AG20443 (cell line): Measurements from ENCODE around the gene PRKACA.
"Not testable (repeated sequence)": the region's sequence is repeated elsewhere in the genome, so short reads cannot be mapped to it uniquely, and the experiment has no call there.

Source experiments
- DNase-seq: peaks from one replicate; pipeline ENCODE4 v3.0.0; 2012; ENCODE audit warnings: low spot score, mixed read lengths

PRKACA gene

DNA sequence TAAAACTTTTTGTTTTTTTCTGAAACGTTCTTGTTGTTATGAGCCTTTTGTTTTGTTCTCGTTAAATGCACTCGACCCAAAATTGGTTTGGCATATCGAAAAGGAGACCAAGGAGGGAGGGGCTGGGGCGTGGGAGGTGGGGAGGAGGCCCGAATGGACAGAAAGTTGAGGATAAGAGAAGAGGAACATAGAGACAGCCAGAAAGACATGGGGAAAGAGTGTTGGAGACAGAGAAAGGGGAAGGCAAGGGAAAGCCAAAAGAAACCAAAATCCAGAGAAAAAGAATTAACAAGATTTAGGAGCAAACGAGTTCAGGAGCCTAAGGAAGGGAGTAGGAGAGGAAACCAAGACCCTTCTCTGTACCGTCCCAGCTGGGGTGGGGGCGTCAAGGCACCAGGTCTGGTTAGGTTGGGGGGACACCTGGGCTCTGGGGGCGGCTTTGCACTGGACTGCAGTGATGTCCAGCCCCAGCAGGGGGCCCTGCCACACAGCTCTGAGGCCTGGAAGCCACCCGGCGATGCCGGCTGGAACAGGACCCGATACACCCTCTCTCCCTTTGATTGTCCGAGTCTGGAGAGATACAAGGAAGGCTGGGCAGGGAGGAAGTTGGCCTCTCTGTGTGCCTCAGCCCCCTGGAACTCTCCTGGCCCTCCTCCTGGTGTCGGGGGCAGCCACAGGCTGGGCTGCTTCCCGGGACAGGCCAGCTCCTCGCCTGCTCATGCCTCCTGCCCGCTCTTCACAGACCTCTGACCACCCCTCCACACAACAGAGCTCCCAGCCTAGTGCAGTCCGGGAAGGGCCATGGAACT is 30.4 kb upstream of the PRKACA start:
- DNase-seq: peak; percentile 89

- peak; percentile 88 for DNase-seq
Observed at GRCh38 chr19:14146789-14147216, 29.2 kb upstream of the PRKACA start.

- DNase-seq: not testable (repeated sequence)
Observed at GRCh38 chr19:14146169-14146568, 28.6 kb upstream of the PRKACA start.

GRCh38 chr19:14145381-14145780 is 27.8 kb upstream of the PRKACA start:
- DNase-seq: no peak

DNA sequence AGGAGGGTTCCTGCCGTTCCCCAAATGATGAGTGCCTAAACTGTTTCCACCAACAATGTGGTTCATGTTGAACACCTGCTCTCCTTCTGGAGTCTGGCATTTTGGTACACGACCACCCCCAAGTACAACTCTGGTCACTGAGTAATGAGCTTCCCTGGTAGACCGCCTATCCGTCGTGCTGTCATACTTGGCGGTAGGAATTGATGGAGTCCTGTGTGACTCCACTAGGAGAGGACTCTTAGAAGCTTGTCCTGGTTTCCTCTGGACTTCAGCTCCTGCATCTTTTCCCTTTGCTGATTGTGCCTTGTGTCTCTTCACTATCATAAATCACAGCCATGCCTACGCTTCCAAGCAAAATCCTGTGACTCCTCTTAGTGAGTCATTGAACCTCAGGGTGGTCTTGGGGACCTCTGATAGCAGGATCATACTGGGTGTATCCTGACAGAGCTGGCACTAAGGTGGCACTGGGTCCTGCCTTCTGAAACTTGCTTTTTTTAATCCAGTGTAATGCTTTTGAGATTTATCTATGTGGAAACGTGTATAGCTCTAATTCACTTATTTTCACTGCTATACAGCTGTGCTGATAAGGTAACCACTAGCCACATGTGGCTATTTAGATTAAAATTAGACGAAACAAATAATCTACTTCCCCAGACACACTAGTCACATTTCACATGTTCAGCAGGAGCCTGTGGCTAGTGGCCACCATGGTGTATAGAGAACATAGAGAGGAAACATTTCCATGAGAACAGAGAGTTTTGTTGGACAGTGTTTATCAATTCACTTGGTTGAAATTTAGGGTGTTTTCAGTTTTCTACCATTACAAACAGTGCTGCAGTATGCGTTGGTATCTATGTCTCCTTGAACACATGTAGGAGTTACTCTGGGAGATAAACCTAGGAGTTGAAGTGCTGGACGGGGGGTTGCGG is 25.0 kb upstream of the PRKACA start:
- no peak for DNase-seq

DNA sequence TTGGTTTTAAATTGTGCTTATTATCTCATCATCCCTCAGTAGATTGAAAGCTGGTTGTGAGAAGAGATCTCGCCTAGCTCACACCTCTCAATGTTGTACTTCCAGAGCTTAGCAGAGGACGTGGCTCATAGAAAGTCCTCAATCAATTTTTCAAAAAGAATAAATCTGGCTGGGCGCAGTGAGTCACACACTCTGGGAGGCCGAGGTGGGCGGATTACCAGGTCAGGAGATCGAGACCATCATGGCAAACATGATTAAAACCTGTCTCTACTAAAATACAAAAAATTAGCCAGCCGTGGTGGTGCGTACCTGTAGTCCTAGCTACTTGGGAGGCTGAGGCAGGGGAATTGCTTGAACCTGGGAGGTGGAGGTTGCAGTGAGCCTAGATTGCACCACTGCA is 23.5 kb upstream of the PRKACA start:
- no peak for DNase-seq

- no peak for DNase-seq
Observed at GRCh38 chr19:14139944-14140343, 22.4 kb upstream of the PRKACA start.

DNA sequence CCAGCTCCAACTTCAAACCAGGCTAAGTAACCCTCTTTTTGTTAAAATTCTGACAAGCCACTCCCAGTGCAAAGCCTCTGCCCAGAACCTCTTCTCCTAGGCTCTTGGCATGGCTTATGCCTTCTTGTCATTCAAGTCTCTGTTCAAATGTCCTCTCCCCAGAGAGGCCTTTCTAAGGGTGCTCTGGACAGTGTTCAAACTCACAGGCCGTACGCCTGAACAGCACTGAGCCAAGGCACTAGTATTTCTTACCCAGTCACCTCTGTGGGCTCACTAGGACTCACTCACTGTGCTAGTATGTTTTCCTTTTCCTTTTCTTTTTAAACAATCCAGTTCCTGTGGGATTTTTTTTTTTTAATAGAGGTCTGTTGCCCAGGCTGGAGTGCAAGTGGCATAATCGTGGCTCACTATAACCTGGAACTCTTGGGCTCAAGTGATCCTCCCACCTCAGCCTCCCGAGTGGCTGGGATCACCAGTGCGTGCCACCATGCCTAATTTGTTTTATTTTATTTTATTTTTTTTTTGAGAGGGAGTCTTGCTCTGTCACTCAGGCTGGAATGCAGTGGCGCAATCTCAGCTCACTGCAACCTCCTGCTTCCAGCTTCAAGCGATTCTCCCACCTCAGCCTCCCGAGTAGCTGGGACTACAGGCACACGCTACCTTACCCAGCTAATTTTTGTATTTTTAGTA is 21.2 kb upstream of the PRKACA start:
- DNase-seq: no peak

DNA sequence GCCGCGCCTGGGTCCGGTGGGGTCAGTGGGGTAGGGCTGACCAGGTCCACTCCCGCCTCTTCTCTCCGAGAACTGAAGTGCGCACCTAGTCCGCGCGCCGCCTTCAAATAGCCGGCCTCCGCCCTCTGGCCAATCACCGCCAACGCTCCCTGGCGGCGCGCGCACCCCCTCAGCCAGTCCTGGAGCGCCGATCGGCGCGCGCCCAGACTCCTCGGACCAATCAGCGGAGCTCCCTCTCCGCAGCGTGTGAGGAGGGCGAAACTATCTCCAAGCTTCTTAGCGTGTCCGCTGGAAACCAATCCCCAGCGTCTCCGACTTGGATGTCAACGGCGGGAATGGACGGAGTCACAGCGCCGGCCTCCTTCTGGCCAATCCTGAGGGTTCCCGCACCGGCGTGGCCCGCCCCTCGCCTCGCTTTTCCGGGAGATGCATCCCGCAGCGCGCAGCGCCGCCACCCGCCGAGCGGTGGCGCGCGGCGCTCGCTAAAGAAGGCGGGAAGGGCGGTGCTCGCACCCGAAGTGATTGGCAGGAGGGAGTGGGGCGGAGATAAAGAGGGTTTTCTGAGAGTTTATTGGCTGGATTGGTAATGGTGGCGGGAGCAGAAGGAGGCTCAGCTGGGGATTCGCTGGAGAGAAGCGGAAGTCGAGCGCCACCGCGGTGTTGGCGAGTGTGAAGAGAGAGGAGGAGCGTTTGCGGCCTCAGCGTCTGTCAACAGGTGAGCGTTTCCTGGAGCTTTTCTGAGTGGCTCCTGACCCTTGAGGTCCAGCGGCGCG is 19.1 kb upstream of the PRKACA start, which contains the start of gene ASF1B:
TSS of gene ASF1B (minus strand) at position 81 of the 773 bp plus-strand sequence. CDS start 133 bp downstream, outside the sequence.
- peak; percentile 98 for DNase-seq

DNA sequence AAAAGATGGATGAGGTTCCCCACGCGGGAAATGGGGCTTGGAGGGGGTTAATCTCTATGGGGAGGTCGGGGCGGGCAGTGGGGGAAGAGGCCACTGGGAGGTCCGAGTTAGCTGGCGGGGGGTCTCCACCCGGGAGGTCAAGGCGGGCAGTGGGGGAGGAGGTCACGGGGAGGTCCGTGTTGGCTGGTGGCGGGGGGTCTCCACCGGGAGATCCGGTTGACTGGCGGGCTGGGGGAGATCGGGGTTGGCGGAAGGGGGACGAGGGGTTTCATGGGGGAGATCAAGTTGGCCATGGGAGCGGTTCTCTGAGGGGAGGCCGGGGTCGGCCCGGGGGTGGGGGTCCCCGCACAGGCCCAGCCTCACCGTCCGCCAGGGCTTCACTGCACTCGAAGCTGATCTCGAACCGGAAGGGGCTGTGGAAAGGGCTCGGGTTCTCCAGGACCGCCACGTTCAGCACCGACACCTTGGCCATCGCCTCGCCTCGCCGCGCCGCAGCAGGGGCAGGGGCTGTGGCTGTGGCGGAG is 18.5 kb upstream of the PRKACA start:
- no peak for DNase-seq

DNA sequence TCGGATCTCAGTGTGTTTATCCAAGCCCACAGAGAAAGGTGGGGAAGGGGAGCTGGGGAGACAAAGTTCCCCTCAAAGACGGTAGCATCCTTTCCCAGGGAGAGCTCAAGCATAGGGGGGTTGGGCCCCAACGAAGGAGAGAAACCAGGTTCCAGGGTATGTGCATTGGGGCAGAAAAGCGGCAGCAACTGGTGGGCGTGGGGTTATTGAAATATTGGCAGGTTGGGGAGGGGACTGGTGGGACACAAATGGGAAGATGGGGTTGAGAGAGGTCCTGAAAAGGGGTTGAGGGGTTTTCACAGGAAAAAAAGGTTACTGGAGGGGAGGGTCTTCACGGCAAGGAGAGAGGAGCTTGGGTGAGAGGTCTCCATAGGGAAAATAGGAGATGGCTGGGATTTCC is 17.8 kb upstream of the PRKACA start:
- DNase-seq: no peak

- DNase-seq: no peak
Observed at GRCh38 chr19:14127929-14128509, 10.5 kb upstream of the PRKACA start.

DNA sequence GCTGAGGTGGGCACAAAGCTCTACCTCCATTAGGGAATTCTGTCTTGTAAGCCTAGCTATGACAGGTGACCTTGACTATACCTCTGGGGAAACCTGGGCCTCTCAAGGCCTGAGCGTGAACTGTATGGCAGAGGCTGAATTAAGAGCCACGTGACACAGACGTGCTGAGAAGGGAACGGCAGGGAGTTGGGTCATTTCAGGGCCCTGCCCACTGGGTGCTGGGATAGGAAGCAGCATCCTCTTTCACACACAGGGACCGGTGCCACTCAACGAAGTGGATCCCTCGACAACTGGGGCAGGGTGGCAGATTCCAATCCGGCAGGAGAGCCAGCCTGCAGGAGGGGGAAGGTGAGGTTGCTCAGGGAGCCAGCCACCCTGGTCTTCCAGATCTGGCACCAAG is 9.6 kb upstream of the PRKACA start:
- DNase-seq: no peak

DNA sequence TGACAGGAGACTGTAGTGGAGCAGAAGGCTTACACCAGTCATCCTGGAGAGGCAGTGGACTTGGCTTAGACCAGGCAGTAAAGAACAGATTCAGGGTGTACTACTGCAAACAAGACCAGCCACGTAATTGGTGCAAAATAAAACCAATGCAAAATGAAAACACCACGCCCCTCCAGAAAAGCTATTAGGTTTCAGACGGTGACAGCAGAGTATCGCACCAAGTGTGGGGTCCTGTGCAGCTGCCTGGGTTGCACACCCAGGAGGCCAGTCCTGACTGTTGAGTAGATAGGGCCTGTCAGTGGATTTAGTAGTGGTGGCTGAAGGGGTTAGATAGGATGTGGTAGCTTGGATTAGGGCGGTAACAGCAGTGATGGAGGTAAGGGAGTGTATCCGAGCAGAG is 5.4 kb upstream of the PRKACA start:
- no peak for DNase-seq

DNA sequence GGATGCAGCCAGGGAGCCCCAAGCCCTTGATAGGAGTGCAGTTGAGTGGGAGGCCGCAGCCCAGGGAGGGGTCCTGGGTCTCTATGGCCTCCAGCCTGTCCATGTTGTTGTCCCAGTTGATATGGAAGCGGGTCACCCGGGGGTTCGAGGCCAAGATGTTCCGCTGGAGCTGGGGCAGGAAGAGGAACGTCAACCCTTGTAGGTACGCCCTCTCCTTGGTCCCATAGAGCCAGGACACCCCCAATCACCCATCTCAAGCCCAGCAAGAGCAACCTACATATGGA is 2.9 kb upstream of the PRKACA start:
- DNase-seq: no peak

DNA sequence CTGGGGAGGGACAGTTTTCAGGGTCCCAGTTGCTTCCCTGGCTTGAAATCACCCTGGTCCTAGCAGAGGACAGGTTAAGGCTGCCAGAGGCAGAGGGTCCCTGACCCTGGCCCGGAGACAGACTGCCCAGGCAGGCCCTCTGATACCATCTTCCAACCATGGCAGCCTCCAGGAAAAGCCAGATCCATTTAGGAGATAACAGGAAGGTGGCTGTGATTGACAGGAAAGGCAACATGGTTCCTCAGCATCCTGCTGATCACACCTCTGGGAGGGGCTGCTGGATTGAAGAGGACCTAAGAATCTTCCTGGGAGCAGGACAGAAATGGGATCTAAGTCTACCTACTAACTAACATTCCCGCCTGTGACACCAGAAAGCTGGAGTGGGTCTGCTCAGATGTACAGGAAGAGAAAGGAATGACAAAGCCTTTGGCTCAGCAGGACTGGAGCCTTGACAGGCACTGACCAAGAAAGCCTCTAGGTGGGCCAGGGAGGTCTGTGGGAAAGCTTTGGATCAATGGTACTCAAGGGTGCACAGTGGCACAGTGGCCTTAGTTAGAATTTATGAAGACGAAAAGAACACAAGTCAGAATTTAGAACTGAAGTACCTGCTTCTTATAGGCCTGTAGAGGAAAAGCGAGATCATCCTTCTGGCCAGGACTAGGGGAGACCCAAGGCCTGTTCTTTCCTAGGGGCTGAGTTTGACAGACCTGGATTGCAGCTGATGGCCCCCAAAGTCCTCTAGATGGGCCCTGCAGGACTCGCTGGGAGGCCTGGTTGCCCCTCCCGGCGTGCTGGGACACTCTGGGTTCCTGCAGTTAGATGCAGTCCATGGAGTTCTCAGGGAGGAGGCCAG is 2.3 kb upstream of the PRKACA start:
- DNase-seq: no peak

DNA sequence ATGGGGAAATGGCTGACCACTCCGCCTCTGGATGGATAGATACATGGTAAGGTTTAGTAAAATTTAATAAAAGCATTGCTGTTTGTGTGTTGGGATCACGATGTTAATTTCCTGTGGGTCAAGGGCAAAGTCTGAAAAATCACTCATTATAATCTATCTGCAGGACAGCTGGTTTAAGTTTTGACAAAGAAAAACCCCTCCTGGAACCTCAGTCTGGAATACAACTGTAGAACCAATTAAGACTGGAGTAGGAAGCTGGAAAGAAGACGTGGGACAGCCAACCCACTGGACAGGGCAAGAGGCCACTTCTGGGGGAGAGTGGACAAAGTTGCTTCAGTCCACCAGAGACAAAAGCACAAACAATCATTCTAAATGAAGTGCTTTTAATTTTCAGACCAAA is 1.6 kb upstream of the PRKACA start:
- DNase-seq: no peak

- peak; percentile 84 for DNase-seq
Observed at GRCh38 chr19:14118165-14119051, 846 bp upstream of the PRKACA start.

- DNase-seq: no peak
Observed at GRCh38 chr19:14116918-14117578, 514 bp downstream of the PRKACA start.
